ENCODE data around the gene TGFB3.

The TGFB3 gene

GRCh38 chr14:76022991-76023390 lies 41.2 kb upstream of the TGFB3 start:
- Histone ChIP-seq H3K27me3 (ENCODE audit: control insufficient read depth, low read length) (no peaks in the 10 kb centered on the region), H3K4me1 (ENCODE audit: control insufficient read depth, low read length) (no peaks in the 10 kb centered on the region), H3K9me2 (replicated peaks; ENCODE audit: control insufficient read depth, low read length) (no peaks in the 10 kb centered on the region), H3K4me3 (ENCODE audit: low read length) (no peak overlapping the region), H3K36me3 (ENCODE audit: control insufficient read depth, low read length) (no peaks in the 10 kb centered on the region), H3K9me3 (ENCODE audit: control insufficient read depth, insufficient read depth, low read length) (peaks cover 9% of the 10 kb centered on the region; the same call in 1 of the 2 replicates), H3K4me2 (ENCODE audit: low read length) (no peak overlapping the region), H3K79me2 (ENCODE audit: control insufficient read depth, low read length) (no peaks in the 10 kb centered on the region), H4K20me1 (ENCODE audit: control insufficient read depth, insufficient read depth, low read depth, low read length) (no peaks in the 10 kb centered on the region), H3F3A (ENCODE audit: control insufficient read depth, insufficient read depth) (no peaks in the 10 kb centered on the region), H3K27ac (ENCODE audit: low read depth, low read length) (no peak overlapping the region)
- TF ChIP-seq EZH2phosphoT487 (IDR thresholded peaks at IDR 0.05; ENCODE audit: borderline replicate concordance, low read length), result no peak
- TF ChIP-seq CTCF (IDR thresholded peaks at IDR 0.05; ENCODE audit: low read depth, low read length, poor library complexity, severe bottlenecking), result no peak

GRCh38 chr14:76019676-76020075 lies 37.9 kb upstream of the TGFB3 start:
- H3K79me2 ChIP-seq (ENCODE audit: control insufficient read depth, low read length), result no peaks in the 10 kb centered on the region
- no peak overlapping the region for H3K4me2 ChIP-seq (ENCODE audit: low read length)
- no peaks in the 10 kb centered on the region for H3F3A ChIP-seq (ENCODE audit: control insufficient read depth, insufficient read depth)
- H3K36me3 ChIP-seq (ENCODE audit: control insufficient read depth, low read length), result no peaks in the 10 kb centered on the region
- H3K9me2 ChIP-seq (replicated peaks; ENCODE audit: control insufficient read depth, low read length), result no peaks in the 10 kb centered on the region
- peaks cover 24% of the 10 kb centered on the region for H3K4me1 ChIP-seq (ENCODE audit: control insufficient read depth, low read length)
- no peaks in the 10 kb centered on the region for H3K27me3 ChIP-seq (ENCODE audit: control insufficient read depth, low read length)
- no peaks in the 10 kb centered on the region for H4K20me1 ChIP-seq (ENCODE audit: control insufficient read depth, insufficient read depth, low read depth, low read length)
- no peak overlapping the region for H3K4me3 ChIP-seq (ENCODE audit: low read length)
- no peak overlapping the region for H3K27ac ChIP-seq (ENCODE audit: low read depth, low read length)
- peaks cover 12% of the 10 kb centered on the region; the same call in 1 of the 2 replicates for H3K9me3 ChIP-seq (ENCODE audit: control insufficient read depth, insufficient read depth, low read length)
- TF ChIP-seq CTCF (IDR thresholded peaks at IDR 0.05; ENCODE audit: low read depth, low read length, poor library complexity, severe bottlenecking) (no peak), EZH2phosphoT487 (IDR thresholded peaks at IDR 0.05; ENCODE audit: borderline replicate concordance, low read length) (no peak)

GRCh38 chr14:76015668-76016067 lies 33.9 kb upstream of the TGFB3 start:
- Histone ChIP-seq H3K4me2 (ENCODE audit: low read length) (peak overlapping the region; percentile 38), H4K20me1 (ENCODE audit: control insufficient read depth, insufficient read depth, low read depth, low read length) (no peaks in the 10 kb centered on the region), H3K36me3 (ENCODE audit: control insufficient read depth, low read length) (no peaks in the 10 kb centered on the region)

More at GRCh38 chr14:76015668-76016067, 33.9 kb upstream of the TGFB3 start:
- Histone ChIP-seq H3K9me3 (ENCODE audit: control insufficient read depth, insufficient read depth, low read length) (peaks cover 9% of the 10 kb centered on the region; the same call in 1 of the 2 replicates), H3K9me2 (replicated peaks; ENCODE audit: control insufficient read depth, low read length) (no peaks in the 10 kb centered on the region), H3K27ac (ENCODE audit: low read depth, low read length) (no peak overlapping the region), H3K79me2 (ENCODE audit: control insufficient read depth, low read length) (no peaks in the 10 kb centered on the region), H3K4me3 (ENCODE audit: low read length) (peak overlapping the region; percentile 27), H3K4me1 (ENCODE audit: control insufficient read depth, low read length) (peaks cover 24% of the 10 kb centered on the region), H3K27me3 (ENCODE audit: control insufficient read depth, low read length) (no peaks in the 10 kb centered on the region), H3F3A (ENCODE audit: control insufficient read depth, insufficient read depth) (no peaks in the 10 kb centered on the region)
- no peak for TF ChIP-seq CTCF (IDR thresholded peaks at IDR 0.05; ENCODE audit: low read depth, low read length, poor library complexity, severe bottlenecking)
- no peak for TF ChIP-seq EZH2phosphoT487 (IDR thresholded peaks at IDR 0.05; ENCODE audit: borderline replicate concordance, low read length)

Measured in DOHH2 (cell line).